Superior temporal gyrus (tissue), 1 donor: ENCODE measurements around the gene CLPTM1.

ENCODE experiments used
- DNase-seq: peaks from one replicate; pipeline ENCODE4 v3.0.0-alpha.2; 2016; ENCODE audit errors: extremely low spot score

Gene CLPTM1

GRCh38 chr19:45011959-45012358 lies 56.8 kb downstream of the CLPTM1 start:
- no peak for DNase-seq

DNA sequence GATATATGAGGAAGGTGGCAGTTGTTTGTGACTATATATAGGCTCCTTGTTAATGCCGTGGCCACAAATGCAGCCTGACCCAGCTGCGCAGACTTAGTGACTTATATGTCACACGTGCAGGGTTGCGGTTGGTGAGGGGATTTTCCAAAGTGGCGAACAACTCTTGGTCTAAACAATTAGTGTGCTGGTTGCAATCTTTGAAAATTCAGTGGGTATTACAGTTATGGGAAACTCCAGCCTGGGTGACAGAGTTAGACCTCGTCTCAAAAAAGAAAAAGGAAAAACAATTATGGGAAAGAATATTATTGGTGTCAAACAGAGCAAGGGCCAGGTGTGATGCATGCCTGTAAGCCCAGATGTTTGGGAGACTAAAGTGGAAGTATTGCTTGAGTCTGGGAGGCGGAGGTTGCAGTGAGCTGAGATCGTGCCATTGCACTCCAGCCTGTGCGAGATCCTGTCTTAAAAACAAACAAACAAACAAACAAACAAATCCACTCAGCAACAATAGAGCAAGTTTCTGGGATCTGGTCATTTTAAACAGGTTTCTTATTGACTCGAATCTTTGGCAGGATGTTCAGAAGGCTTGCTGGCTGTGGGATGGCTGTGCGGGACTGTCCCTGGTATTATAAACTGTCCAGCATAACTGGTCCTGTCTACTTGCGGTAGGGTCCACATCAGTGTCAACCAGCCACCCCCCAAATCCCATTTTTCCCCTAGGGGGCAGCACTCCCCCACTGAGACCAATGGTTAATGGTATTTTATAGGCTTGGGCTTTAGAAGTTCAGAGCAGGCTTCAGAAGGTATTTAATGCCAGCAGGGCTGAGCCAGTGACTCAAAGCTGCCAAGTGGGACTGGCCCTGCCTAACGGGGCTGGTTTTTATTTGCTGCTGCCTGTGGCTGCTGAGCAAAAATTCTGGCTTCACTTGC lies 61.5 kb downstream of the CLPTM1 start:
- peak; percentile 83 for DNase-seq

DNA sequence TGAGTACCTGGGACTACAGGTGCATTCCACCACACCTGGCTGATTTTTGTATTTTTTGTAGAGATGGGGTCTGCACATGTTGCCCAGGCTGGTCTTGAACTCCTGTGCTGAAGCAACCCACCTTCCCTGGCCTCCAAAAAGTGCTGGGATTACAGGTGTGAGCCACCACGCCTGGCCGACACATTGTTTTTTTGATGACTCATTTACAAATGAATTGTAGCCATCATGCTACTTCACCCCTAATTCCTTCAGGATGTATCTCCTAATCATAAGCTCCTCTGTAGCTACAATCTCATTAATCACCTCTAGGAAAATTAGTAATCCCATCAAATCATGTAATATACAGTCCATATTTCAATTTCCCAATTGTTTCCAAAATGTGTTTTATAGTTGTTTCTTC lies 64.0 kb downstream of the CLPTM1 start:
- DNase-seq, result no peak

DNA sequence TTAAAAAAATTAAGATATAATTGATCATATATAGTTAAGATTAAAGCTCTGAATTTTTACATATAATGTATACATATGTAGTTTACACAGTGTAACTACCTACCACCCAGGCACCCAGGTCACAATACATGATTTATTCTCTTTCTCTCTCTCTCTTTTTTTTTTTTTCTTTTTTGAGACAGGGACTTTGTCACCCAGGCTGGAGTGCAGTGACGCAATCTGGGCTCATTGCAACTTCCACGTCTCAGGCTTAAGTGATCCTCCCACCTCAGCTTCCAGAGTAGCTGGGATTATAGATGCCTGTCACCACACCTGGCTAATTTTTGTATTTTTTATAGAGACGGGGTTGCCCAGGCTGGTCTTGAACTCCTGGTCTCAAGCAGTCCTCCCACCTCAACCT lies 64.9 kb downstream of the CLPTM1 start:
- no peak for DNase-seq

DNA sequence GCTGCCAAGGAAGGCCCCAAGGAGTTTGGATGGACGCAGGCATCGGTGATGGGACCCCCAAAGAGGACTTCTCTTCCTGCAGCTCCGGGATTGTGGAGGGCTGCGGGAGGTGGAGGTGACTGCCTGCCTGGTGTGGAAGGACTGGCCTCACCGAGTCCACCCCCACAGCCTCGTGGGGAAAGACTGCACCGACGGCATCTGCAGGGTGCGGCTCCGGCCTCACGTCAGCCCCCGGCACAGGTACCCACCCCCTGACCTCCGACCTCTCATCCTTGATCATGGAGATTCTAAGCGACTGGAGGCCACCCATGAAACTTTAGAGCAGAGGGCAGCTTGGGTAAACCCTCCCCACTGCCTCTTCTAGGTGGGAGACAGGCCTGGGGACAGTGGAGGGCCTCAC lies 66.8 kb downstream of the CLPTM1 start:
- no peak for DNase-seq

DNA sequence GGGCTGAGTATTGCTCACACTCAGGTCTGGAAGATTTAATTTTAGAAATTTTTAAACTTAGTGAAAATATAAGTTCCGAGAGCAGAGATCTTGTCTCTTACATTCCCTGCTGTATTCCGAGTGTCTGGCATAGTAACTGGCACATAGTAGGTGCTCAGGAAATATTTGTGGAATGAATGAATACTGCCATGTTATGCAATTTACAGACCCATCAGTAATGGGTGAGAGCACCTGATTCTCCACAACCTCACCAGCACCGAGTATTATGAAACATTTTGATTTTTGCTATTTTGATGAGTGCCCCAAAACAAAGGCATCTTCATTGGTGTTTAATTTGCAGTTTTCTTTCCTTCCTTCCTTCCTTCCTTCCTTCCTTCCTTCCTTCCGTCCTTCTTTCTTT lies 67.9 kb downstream of the CLPTM1 start:
- DNase-seq, result no peak

GRCh38 chr19:45025264-45025663 lies 70.1 kb downstream of the CLPTM1 start:
- DNase-seq, result no peak

DNA sequence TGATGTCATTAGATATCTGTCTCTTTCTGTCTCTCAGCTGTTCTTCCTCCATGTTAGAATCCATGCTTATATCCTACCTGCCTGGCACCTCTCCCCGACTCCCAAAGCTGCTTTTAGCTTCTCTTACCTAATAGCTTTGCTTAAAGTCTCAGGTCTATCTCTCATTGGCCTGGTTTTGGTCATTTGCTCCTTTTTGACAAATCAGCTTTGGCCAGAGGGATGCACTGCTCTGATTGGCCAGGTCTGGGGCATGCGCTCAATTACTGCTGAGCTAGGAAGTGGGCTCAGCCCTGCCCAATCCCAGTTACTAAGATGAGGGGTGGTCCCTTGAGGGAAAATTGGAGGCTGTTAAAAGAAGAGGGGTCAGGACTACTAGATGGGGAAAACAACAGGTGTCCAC lies 72.2 kb downstream of the CLPTM1 start:
- no peak for DNase-seq

DNA sequence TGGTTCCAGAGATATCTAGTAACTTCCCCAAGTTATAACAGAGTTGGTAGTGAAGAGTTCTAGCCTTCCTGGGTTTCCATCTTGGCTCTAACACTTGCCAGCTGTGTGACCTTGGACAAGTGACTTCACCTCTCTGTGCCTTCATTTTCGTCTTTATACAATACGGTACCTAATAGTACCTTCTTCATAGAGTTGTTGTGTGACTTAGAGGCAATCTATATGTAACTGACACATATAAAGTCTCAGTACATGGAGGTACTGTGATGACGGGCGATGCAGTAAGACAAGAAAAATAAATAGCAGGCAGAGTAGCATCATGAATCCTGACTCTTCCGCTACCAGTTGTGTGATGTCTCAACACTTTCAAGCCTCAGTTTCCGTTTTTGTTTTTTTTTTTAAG lies 75.6 kb downstream of the CLPTM1 start:
- no peak for DNase-seq

DNA sequence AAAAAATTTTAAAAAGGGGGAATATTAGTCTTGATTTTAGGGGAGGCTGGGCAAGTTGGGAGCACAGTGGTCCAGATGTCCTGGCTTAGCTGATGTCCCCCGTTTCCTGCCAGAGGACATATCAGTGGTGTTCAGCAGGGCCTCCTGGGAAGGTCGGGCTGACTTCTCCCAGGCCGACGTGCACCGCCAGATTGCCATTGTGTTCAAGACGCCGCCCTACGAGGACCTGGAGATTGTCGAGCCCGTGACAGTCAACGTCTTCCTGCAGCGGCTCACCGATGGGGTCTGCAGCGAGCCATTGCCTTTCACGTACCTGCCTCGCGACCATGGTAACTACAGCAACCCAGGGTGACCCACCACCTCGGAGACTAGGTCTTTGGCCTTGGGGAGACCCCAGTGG lies 77.2 kb downstream of the CLPTM1 start:
- no peak for DNase-seq

GRCh38 chr19:45035755-45036154 lies 80.6 kb downstream of the CLPTM1 start:
- DNase-seq, result no peak

DNA sequence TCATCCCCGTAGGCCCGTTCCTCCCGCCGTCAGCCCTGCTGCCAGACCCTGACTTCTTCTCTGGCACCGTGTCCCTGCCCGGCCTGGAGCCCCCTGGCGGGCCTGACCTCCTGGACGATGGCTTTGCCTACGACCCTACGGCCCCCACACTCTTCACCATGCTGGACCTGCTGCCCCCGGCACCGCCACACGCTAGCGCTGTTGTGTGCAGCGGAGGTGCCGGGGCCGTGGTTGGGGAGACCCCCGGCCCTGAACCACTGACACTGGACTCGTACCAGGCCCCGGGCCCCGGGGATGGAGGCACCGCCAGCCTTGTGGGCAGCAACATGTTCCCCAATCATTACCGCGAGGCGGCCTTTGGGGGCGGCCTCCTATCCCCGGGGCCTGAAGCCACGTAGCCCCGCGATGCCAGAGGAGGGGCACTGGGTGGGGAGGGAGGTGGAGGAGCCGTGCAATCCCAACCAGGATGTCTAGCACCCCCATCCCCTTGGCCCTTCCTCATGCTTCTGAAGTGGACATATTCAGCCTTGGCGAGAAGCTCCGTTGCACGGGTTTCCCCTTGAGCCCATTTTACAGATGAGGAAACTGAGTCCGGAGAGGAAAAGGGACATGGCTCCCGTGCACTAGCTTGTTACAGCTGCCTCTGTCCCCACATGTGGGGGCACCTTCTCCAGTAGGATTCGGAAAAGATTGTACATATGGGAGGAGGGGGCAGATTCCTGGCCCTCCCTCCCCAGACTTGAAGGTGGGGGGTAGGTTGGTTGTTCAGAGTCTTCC lies 82.4 kb downstream of the CLPTM1 start:
- no peak for DNase-seq

DNA sequence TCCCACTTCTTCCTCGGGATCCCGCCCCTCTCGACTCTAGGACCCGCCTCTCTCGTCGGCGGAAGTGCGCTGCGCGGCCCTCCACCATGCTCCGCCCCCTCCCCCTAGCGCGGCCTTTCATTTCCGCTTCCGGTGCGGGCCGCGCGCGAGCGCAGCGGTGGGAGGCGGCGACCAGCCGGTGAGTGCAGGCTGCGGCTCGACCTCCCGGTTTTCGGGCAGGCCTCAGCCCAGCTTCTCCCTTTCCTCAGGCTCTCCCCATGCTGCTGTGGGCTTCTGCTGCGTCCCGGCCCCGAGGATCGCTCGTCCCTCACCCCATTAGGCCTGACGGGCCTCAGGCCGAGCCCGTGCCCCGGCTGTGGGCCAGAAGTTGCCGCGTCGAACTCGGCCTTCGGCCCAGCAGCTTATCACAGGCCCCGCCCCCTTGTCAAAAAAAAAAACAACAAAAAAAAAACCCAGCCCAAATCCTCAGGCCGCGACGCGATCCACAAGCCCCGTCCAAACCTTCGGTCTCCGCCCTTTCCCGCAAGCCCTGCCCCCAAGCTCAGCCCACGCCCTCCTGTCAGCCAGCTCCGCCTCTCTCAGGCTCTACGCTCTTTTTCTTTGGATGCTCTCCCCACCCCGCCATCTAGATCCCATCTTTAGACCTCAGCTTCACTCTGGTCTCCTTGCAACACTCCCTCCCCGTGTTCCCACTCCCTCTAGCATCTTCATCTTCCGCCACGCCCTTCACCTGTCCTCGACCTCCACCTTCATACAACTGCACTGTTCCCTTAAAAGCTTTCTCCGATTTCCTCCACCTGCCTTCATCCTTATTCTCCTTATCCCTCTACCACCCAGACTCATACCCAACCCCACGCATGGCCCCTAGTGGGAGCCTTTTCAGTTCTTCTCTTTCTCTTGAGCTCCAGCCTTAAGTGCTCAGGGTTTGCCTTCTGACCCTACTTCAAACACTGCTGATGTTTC lies 84.0 kb downstream of the CLPTM1 start, which contains the start of gene CLASRP:
Gene CLASRP, plus strand, starts transcription at position 115 of the 963 bp plus-strand sequence. CDS start 1,168 bp downstream, outside the sequence.
- peak; percentile 91 for DNase-seq

- no peak for DNase-seq
Measured at GRCh38 chr19:45040059-45040771, 85.0 kb downstream of the CLPTM1 start.

DNA sequence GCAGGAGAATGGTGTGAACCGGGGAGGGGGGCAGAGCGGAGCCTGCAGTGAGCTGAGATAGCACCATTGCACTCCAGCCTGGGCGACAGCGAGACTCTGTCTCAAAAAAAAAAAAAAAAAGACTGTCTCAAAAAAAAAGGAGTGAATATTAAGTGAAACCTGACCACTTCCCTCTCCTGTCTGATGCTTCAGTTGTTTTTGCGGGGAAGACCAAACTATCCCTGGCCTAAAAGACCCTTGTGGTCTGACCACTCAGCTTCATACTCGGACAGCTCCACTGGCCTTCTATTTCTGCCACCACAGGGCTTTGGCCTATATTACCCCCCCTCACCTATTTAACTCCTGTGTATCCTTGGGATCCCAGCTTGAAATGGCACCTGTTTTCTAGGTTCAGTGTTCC lies 85.9 kb downstream of the CLPTM1 start:
- DNase-seq, result no peak
